Astrocyte of the hippocampus (primary cell): ENCODE data around the gene ZNF830.
A peak's percentile ranks its signal among the peaks of the same experiment; 100 is the strongest.
"Not testable (repeated sequence)": the region's sequence is repeated elsewhere in the genome, so short reads cannot be mapped to it uniquely, and the experiment has no call there.

Experiments used
- DNase-seq: peaks from one replicate; pipeline ENCODE4 v3.0.0; 2011; ENCODE audit warnings: low read depth, low spot score

Gene ZNF830, protein sequence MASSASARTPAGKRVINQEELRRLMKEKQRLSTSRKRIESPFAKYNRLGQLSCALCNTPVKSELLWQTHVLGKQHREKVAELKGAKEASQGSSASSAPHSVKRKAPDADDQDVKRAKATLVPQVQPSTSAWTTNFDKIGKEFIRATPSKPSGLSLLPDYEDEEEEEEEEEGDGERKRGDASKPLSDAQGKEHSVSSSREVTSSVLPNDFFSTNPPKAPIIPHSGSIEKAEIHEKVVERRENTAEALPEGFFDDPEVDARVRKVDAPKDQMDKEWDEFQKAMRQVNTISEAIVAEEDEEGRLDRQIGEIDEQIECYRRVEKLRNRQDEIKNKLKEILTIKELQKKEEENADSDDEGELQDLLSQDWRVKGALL

DNA sequence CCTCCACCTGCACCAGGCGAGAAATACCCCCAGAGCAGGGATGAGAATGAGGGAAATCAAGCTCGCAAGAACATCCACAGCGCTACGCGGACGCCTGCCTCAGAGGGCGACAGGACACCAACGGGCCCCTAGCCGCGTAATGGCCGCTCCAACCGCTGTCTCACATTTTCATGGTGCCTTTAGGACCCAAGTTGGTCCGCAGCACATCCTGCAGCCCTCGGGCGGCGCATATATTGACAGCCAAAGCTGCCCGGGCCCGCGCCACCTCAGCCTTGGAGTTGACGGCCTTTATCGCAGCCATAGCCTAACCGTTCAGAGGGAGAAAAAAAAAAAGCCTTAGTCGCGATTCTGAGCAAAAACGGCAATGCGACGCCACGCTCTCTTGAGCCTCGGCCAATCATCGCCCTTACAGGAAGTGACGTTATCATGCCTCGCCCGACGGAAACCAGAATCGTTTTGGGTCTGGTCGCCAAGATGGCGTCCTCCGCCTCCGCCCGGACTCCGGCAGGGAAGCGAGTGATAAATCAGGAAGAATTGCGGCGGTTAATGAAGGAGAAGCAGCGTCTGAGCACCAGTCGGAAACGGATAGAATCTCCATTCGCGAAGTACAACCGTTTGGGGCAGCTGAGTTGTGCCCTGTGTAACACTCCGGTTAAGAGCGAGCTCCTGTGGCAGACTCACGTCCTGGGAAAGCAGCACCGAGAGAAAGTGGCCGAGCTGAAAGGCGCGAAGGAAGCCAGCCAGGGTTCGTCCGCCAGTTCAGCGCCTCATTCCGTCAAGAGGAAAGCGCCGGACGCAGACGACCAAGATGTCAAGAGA is at the start of gene ZNF830, which contains the start of gene CCT6B:
Gene ZNF830, plus strand, starts transcription at position 448 of the 819 bp plus-strand sequence. Its CDS starts 27 bp downstream, at position 475.
Gene CCT6B, minus strand, starts transcription at position 368 of the 819 bp plus-strand sequence. Its CDS starts 67 bp downstream, at position 301.
- peak; percentile 97 for DNase-seq

DNA sequence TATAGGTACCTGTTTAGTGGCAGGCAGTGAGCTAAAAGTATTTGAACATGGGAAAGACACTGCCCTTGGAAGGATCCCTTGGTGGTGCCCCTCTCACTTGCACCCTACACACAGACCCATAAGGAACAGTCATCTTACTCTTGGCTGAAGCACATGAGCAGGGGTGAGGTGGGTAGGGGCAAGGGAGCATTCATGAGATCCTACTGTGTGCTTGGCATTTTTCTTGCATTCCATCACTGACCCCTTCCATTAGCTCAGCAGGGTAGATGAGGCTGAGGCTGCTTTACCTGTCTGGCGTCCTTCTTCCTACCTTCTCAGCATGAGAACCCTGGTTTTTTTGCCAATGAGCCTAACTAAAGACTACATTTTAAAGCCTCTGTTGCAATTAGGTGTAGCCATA is 48.3 kb upstream of the ZNF830 start:
- DNase-seq, result no peak

DNA sequence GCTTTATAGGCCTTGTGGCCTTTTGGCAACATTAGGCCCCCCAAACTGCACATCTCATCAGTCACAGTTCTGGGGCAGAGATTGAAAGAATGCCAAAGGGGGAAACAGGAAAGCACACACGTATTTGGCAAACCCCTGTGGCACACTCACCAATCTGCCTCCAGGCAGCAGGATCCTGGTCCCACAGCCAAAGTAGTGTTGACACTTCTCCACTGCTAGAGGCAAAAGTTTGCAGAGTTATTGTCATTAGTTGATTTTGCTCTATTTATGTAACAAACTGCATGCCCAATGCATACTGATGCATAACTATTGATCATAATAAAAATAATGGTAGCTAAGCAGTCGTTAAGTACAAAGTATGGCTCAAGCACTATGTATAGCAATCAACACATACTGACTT is 45.2 kb upstream of the ZNF830 start:
- no peak for DNase-seq

DNA sequence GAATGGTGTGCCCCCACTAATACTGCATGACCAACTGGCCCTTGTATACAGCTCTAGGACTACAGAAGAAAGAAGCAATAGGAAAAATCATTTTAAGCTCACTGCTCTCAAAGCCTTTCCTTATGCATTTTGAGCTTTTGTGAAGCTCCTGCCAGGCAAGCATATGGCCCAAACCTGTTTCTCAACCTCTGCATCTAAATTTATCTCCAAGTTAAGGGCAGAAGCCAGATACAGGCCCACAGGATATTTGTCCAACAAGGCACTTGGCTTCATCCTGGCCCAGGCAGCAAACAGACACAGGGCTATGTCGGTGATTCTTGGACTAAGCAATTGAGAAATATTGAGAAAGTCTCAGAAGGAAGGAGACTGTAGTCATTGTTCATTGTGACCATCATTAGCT is 44.0 kb upstream of the ZNF830 start:
- DNase-seq, result no peak

DNA sequence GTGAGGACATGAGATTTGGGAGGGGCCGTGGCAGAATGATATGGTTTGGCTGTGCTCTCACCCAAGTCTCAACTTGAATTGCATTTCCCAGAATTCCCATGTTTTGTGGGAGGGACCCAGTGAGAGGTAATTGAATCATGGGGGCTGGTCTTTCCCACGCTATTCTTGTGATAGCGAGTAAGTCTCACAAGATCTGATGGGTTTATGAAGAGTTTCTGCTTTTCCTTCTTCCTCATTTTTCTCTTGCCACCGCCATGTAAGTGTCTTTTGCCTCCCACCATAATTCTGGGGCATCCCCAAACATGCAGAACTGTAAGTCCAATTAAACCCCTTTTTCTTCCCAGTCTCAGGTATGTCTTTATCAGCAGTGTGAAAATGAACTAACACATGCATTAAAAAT is 40.7 kb upstream of the ZNF830 start:
- DNase-seq, result no peak

DNA sequence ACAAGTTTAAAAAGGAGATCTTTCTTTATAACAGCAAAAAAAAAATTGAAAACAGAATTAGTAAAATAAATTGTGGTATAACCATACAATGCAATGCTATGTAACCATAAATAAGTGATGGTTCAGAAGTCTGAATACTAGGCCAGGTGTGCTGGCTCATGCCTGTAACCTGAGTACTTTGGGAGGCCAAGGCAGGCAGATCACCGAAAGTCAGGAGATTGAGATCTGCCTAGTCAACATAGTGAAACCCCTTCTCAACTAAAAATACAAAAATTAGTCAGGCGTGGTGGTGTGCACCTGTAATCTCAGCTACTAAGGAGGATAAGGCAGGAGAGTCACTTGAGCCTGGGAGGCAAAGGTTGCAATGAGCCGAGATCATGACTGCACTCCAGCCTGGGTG is 34.7 kb upstream of the ZNF830 start:
- DNase-seq, result no peak

DNA sequence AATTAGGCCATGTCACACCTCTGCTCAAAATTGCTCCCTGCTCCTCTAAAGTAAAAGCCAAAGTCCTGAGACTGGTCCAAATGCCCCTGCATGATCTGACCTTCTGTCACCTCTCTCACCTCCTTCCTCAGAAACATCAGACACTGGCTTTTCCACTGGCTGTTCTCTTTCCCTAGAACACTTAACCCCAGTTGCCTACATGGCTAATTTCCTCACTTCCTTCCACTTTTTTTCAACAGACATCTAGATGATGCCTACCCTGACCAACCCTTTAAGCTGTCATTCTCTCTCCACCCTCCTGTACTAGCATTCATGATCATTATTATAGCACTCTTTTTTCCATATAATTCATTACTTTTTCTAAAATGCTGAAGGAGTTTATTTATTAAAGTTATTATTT is 31.1 kb upstream of the ZNF830 start:
- DNase-seq, result no peak

DNA sequence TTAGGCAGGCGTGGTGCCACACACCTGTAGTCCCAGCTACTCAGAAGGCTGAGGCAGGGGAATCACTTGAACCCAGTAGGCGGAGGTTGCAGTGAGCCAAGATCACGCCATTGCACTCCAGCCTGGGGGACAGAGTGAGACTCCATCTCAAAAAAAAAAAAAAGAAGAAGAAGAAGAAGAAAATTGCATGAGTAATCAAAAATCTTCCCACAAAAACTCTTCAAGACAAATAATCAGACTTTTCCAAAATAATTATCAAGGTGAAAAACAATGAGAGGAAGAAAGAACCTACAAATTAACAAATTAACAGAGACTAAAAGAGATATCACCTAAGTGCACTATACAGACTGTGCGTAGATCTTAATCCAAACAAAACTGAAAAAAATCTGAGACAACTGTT is 10.6 kb upstream of the ZNF830 start:
- DNase-seq, result not testable (repeated sequence)

DNA sequence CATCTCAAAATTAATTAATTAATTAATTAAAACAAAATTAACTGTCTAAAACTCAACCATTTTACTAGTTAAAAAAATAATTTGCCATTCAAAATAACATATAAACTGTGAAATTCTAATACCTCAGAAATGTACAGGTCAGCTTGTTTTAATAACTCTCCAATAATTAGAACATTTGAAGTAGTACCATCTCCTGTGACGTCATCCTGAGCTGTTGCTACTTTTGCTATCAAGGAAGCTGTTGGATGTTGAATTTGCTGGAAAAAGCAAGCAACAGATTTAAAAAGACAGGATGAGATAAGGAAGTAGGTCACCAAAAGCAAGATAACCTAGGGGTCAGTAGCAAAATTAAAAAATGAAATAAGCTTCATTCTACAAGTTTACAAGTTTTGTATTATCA is 2.9 kb upstream of the ZNF830 start:
- DNase-seq, result no peak

DNA sequence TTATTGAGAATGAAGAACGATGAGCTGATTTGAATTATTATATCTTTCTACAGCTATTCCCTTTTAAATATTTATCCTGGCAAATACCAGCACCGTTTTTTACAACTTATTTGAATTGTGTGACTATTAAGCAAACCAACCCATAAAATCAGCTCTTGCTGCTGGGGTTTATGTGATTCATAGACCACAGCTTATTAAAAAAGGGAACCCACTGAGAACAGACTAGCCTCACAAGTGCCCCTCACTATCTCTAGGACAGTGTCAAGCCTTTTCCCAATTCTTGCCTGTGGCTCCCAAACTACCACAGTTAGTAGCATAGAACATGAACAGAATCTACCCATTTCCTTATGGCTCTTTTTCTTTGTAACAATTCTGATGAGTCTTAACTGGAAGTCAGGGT is 12.8 kb downstream of the ZNF830 start:
- no peak for DNase-seq

DNA sequence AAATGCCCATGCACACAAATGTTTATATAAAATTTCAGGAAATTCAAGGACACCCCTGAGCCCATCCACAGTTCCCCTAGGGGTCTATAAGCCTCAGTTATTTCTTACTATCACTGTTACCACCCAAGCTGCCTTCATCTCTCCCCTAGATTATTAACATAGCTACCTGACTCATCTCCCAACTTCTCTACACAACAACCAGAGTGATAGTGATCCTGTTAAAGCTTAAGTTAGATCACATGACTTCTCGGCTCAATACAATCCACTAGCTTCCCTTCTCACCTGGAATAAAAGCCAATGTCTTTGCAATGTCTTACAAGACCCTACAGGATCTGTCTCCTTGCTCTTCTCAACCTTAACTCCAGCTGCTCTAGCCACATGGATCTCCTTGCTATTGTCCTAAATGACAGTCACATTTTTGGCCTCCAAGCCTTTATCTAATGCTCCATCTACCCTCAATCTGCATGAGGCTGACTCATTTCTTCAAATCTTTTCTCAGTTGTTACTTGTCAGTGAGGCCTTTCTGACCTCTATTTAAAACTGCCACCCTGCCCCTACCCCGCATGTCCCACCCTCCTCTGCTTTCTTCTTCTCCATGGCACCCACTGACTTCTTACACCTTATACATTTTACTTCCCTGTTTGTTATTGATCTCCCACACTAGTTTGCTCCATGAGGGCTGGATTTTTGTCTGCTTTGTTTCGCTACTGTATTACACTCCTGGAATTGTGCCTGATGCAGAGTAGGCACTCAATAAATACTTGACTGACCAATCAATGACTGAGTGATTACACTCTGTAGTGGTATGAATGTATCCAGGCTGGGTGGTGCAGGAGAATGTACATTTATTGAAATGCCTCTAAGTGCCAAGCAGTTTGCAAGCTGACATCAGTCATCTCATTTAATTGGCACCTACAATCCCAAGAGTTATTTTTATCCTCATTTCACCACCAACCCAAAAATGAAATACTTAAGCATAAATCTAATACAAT is 13.8 kb downstream of the ZNF830 start:
- DNase-seq, result no peak

DNA sequence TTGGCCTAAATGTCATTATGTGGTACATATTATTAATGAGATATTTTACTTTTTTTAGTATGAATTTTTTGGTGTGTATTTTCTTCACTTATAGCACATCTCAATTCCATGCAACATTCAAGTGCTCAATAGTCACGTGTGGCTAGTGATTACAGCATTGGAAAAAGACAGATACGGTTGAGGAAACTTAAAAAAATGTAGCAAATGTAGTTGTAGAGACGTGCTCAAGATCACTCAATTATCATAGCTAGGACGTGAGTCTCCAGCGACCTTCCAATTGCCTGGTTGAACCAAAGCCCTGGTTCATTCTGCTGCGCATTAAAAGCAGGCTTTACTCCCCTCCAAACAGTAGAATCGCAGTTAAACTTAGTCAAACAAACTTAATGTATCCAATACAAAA is 17.8 kb downstream of the ZNF830 start:
- no peak for DNase-seq

DNA sequence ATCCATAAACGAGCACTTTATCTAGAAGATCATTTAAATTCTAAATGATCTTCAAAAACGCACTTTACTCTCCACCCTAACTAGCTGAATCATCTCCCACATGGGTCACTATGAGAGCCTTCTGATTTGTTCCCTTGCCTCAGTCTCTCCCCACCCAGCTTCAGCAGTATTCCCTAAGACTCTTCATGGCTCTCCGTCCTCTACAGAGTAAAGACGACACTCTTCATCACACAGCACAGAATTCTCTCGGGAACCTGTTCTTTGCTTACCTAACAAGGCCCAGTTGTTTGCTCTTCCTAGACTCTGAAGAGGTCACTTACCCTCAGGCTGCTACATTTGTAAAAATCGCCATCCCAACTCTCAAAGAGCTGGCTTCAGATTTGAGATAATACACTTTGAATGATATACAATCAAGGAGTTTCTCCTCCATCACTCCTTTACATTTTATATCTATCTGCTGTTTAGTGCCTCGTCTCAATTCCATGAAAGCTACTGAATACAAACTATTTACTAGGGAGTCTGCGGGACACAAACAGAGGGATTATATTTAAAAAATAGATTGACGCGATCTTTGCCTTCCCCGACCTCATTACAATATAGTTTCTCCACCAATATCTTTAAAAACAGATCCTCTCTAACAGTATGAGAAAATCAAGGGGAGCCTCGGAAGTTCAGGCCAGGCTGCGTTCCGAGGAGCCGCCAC is 18.5 kb downstream of the ZNF830 start:
- no peak for DNase-seq

DNA sequence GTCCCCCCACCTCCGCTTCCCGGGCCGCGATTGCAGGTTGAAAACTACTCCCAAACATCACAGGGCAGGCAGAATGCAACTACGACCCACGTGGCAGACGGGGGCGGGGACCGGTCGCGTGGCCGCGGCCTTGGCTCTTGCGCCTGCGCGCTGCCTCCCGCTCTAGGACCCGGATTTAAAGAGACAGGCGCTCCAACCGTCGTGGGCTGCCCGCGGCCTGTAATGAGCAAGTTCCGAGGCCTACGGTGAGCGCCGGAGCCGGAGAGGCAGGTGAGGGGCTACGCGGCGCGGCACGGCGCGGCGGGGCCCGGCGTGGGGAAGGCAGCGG is 19.0 kb downstream of the ZNF830 start, which contains the start of gene LIG3:
Gene LIG3, plus strand, starts transcription at position 160 of the 328 bp plus-strand sequence. CDS start 2,494 bp downstream, outside the sequence.
- DNase-seq, result peak; percentile 97

DNA sequence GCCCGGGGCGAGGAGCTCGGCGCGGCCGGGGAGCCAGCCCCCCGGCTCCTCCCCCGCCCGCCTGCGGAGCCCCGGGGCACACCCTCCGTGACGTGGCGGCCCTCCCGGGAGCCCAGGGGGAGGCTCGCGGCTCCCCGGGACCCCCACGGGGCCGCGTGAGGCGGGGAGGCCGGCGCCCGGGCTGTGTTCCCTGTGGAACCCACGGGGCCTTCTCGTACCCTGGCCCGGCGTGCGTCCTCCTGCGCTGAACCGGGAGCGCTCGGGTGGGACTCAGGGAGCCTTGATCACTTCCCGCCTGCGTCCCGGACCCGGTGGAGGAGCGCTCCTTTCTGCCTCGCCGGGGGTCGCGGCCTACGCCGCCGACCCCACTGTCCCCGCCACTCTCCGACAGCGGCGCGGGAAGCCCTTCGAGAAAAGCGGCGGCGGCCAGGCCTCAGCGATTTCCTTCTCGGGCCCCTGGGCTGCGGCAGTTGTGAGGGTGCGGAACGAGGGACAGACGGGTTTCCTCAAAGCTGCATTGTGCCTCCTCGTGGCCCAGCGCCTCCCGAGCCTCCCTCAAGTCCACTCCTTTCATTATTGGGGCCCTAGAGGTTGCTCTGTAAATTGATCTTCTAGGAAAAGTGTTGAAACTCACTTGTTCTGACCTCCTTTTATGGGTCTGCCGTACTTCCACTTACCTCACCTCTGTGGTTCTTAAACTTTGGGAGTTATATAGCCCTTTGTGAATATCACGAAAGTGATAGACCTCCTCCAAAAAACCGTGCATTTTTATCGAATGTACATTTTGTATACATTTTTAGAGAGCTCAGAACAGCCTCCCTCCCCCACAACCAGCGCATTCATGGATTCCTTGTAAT is 19.6 kb downstream of the ZNF830 start:
- peak; percentile 86 for DNase-seq

DNA sequence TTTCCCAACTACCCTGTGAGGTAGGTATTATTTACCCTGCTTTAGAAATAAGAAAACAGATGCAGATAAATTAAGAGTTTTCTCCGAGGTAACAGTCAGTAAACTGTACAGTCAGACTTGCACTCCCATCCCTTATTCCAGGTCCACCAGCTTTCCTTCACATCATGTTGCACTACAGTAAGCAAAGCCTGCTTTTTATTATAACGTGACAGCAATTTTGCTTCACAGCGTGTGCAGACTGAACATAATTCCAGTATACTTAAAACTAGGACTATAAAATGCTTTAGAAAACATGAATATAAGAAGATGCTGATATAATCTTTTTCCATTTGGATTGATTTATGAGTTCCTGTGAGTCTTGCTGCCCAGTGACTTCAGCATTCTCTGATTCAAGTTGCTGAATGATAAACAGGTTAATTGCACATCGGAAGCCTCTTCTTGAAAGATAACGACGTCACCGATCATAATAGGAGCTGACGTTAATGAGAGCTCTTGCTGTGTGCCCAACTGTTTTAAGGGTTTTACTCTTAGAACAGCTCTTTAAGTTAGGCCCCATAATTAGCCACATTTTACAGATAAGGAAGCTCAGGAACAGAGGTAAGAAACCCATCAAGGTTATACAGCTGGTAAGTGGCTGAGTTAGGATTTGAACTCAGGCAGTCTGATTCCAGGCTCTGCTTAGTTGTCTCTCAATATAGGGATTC is 20.4 kb downstream of the ZNF830 start:
- DNase-seq, result peak; percentile 20

DNA sequence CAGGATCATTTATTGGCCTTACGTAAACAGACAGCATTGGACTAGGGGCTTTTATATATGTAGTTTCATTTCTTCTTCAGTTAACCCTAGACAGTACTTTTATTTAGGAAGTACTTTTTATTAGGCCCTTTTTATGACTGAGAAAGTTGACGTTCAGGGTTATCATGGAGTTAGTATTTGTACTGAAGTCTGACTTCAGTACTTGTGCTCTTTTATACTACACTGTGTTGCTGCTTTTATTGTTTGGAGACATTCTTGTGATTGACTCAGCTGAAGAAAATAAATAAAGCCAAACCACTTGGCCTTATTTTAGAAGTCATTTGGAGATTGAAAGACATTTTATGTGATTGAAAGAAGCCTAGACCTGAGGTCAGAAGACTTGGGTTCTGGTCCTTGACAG is 25.9 kb downstream of the ZNF830 start:
- DNase-seq, result no peak

DNA sequence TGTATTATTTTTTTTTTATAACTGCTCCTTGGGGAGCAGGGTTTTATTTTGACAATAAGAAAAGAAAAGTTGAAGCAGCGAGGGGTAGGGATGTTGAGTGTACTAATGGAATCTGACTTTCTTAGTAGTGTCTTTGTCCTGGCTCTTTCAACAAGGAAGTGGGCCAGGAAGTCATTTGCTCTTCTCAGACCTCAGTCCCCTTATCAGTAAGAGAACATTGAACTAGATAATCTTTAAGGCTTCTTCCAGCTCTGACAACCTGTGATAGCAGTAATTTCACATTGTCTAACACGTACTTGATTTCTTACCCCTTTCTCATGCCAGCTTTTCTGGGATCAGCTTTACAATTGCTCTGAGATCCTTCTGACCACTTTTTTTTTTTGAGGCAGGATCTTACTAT is 27.3 kb downstream of the ZNF830 start:
- no peak for DNase-seq

DNA sequence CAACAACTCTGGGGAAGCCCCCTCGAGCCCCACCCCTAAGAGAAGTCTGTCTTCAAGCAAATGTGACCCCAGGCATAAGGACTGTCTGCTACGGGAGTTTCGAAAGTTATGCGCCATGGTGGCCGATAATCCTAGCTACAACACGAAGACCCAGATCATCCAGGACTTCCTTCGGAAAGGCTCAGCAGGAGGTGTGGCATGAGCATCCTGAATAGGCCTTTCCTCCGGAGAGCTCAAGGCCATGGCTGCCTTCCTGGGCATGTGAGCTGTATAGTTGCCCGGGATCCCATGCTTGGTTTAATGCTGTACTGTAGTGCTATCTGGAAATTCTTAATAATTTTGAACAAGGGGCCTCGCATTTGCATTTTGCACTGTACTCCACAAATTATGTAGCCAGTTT is 28.1 kb downstream of the ZNF830 start:
- DNase-seq, result no peak
